Effector memory CD4-positive, alpha-beta T cell (primary cell): ENCODE measurements around the gene PNRC2.
"Not testable (repeated sequence)": the region's sequence is repeated elsewhere in the genome, so short reads cannot be mapped to it uniquely, and the experiment has no call there.

ENCODE experiments used
- DNase-seq, 3 donors: peaks; one replicate each; pipeline ENCODE4 v3.0.0-alpha.2; 2020
- H3K27ac ChIP-seq: 2 replicates; pipeline ENCODE4 v1.7.0; 2013; ENCODE audit warnings: mild to moderate bottlenecking, low read length, moderate library complexity; ENCODE audit not compliant: insufficient read depth, poor library complexity, severe bottlenecking
- H3K27me3 ChIP-seq: replicated peaks from 2 replicates; pipeline ENCODE4 v1.7.0; 2013; ENCODE audit warnings: mild to moderate bottlenecking, low read length; ENCODE audit not compliant: insufficient read depth, control insufficient read depth, poor library complexity, severe bottlenecking
- H3K36me3 ChIP-seq: 2 replicates; pipeline ENCODE4 v1.7.0; 2013; ENCODE audit warnings: mild to moderate bottlenecking, low read length, moderate library complexity; ENCODE audit not compliant: control insufficient read depth, insufficient read depth
- H3K4me1 ChIP-seq: 2 replicates; pipeline ENCODE4 v1.7.0; 2013; ENCODE audit warnings: low read length, mild to moderate bottlenecking; ENCODE audit not compliant: control insufficient read depth, insufficient read depth, poor library complexity, severe bottlenecking
- H3K4me3 ChIP-seq: 2 replicates; pipeline ENCODE4 v1.7.0; 2013; ENCODE audit warnings: low read length, low read depth, mild to moderate bottlenecking; ENCODE audit not compliant: insufficient read depth, poor library complexity, severe bottlenecking
- H3K9me3 ChIP-seq: 2 replicates; pipeline ENCODE4 v1.7.0; 2013; ENCODE audit warnings: mild to moderate bottlenecking, low read length, moderate library complexity; ENCODE audit not compliant: control insufficient read depth

The PNRC2 gene

DNA sequence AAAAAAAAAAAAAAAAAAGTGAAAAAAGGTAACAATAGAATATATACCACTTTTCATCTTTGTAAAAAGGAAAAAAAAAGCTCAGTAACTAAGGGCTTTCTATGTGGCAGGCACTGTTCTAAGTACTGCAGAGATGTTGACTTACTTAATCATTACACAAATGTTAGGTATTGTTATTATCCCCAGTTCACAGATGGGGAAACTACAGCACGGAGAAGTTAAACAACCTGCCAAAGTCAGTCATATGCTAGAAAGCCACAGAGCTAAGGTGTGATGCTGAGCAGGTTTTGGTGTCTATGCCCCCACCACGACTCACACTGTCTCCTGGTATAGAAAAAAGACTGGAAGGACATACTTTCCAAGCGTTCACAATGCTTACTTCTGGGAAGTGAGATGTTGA, 6.6 kb upstream of the PNRC2 start:
- Histone ChIP-seq H3K36me3 (no peaks in the 10 kb centered on the region), H3K9me3 (no peaks in the 10 kb centered on the region), H3K27me3 (no peaks in the 10 kb centered on the region), H3K4me3 (no peak overlapping the region), H3K27ac (no peak overlapping the region), H3K4me1 (no peaks in the 10 kb centered on the region)
- DNase-seq, result no peak

DNA sequence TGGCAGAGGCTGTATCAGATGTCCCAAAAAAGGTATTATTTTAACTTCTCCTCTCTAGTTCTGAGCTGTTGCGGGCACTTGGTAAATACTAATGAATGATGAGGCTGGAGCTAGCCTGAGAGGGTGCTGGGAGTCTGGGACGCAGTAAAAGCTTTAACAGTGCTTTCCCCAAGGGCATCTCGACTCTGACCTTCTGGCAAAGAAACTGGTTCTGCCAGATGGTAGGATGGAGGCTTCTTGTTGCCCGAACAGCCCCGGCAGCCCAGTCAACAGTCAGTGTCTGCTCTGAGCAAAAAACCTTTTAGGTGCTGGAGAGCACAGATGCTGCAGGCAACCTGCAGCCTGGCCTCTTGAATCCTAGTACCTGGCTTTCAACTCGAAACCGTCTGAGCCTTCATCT, 2.5 kb upstream of the PNRC2 start:
- H3K4me1 ChIP-seq, result no peaks in the 10 kb centered on the region
- no peaks in the 10 kb centered on the region for H3K9me3 ChIP-seq
- no peaks in the 10 kb centered on the region for H3K27me3 ChIP-seq
- H3K36me3 ChIP-seq, result no peaks in the 10 kb centered on the region
- no peak overlapping the region for H3K27ac ChIP-seq
- no peak for DNase-seq
- H3K4me3 ChIP-seq, result no peak overlapping the region

DNA sequence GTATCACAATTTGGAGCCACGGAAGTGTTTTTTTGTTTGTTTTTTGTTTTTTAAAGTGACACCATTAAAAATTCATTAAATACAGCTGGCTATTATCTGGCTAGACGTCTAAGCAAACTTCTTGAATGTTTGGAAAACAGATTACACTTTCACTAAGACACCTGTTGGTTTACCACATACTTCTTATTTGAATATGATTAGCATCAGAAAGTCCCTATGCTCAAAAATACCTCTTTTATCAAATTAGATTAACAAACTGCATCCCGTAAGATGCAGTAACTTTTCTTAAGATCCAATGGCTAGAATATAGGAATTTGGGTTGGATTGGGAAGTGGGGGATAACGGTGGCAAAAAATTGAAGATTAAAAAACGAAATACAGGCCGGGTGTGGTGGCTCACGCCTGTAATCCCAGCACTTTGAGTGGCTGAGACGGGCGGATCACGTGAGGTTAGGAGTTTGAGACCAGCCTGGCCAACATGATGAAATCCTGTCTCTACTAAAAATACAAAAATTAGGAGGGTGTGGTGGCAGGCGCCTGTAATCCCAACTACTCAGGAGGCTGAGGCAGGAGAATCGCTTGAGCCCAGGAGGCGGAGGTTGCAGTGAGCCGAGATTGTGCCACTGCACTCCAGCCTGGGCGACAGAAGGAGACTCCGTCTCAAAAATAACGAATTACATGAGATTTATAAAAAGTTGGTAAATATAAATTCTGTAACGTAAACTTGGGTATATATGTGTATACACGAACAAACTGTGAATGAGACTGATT, 1.4 kb upstream of the PNRC2 start:
- peak overlapping the region; percentile 95 for H3K27ac ChIP-seq
- H3K36me3 ChIP-seq, H3K27me3 ChIP-seq, H3K4me1 ChIP-seq, DNase-seq, H3K4me3 ChIP-seq, H3K9me3 ChIP-seq: not testable (repeated sequence)

DNA sequence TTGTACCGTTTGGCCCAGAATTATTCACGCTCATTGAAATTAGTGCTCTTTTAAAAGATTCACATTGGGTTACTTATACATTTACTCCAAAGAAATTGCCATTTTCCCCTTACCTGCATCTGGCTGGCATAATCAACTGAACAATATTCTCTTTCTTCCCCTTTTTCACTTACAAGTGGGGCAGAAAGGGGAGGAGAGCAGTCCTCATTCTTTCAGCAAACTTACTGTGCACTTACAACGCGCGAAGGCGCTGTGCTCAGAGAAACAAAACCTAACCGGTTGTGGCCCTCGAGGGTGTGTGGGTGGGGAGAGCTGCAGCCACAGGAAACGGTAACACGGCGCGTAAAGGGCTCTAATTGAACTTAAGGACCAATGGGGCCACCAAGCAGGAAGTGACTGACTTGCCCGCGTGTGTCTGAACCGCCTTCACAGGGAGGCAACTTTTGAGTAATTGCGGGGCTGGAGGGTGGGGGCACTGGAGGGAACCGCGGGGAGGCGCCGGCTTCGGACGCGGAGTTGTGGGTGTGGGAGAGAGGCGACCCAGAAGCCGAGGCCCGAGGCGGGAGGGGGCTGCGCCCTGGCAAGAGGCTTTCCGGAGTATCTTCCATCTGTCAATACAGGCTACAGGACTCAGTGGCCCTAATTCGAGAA, 693 bp upstream of the PNRC2 start:
- DNase-seq, result peak; percentile 85 to 88 (median 86)
- Histone ChIP-seq H3K4me3 (peak overlapping the region; percentile 88), H3K36me3 (peaks cover 3% of the 10 kb centered on the region), H3K4me1 (no peaks in the 10 kb centered on the region), H3K27me3 (no peaks in the 10 kb centered on the region), H3K9me3 (no peaks in the 10 kb centered on the region), H3K27ac (peak overlapping the region; percentile 95)

DNA sequence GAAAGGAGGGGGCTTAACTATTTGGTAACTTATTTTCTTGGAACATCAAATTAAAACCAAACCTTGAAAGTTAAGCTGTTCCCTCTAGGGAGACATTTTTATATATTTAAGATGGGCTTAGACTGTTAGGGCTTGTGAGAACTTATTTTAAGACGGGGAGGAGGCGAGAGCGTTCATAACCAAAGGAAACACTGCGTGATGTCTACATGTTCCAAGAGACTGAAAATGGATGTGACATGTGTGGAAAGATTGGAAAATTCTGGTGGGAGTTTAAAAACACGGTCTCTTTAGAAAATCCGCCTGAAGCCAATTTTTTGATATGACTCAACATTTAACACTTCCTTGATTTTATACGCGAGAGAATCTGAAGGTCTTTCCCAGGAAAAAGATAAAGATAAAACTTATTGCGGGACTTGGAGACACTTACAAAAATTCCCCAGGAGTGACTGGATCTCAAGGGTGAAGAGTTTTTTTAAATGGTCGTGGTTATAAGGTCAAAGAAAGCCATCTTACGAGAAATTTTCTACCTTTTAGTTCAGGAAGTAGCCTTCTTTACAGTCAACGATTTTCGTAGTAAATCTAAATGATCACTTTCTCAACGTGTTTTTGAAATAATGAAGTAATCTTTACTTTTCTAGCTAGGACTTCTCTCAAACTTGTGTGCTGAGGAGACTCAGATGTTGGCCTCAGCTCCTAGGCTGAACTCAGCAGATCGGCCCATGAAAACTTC, 828 bp downstream of the PNRC2 start:
- peak overlapping the region; percentile 95 for H3K27ac ChIP-seq
- H3K36me3 ChIP-seq, result peaks cover 3% of the 10 kb centered on the region
- H3K4me1 ChIP-seq, result no peaks in the 10 kb centered on the region
- no peak for DNase-seq
- H3K27me3 ChIP-seq, result no peaks in the 10 kb centered on the region
- H3K9me3 ChIP-seq, result no peaks in the 10 kb centered on the region
- H3K4me3 ChIP-seq, result peak overlapping the region; percentile 88

DNA sequence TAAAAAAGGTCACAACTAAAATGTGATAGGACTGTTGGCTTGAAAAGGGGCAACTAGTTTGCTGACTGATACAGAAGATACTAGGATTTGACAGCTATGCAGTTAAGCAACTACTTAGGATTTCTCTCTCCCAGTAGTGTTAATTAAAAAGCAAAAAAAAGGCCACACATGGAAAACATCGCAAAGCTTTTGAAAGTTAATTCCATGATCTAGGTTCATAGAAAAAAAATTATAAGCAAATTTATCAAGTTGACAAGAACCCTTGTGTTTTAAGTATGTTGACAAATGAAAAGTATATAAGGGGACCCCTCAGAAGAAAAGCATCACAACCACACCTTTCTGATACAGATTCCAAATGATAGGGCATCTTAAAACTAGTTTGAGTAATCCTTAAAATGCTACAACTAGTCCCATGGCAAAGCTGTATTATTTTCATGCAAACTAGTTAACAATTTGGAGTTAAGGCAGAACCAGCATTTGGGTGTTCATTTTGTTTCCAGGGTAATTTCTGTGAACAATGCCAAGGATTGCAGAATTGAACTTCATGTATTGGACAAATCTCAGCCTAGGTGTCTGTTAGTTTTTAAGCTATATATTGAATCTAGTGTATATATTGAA, 4.1 kb downstream of the PNRC2 start:
- no peaks in the 10 kb centered on the region for H3K27me3 ChIP-seq
- H3K27ac ChIP-seq, result no peak overlapping the region
- no peak overlapping the region for H3K4me3 ChIP-seq
- H3K4me1 ChIP-seq, result no peaks in the 10 kb centered on the region
- no peaks in the 10 kb centered on the region for H3K9me3 ChIP-seq
- DNase-seq, result no peak
- peaks cover 12% of the 10 kb centered on the region for H3K36me3 ChIP-seq

DNA sequence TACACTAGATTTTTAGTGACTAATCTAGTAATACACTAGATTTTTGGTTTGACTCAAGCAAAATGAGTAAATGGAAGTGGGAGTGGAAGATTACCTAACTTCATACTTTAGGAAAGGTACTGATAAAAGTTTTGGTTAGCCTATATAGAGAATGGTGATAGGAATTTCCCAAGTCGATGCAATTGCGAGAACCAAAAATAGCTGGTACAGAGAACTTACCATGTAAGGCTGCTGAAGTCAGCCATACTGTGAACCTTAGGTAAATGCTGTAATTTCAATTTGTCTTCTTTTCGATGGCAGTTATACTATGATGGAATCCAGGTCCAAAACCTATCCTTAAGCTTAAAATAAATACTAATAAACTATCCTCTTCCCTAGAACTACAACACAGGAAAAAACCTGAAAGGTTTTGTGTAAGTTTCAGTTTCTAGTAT, 4.6 kb downstream of the PNRC2 start:
- no peak overlapping the region for H3K27ac ChIP-seq
- no peaks in the 10 kb centered on the region for H3K4me1 ChIP-seq
- peaks cover 12% of the 10 kb centered on the region for H3K36me3 ChIP-seq

DNA sequence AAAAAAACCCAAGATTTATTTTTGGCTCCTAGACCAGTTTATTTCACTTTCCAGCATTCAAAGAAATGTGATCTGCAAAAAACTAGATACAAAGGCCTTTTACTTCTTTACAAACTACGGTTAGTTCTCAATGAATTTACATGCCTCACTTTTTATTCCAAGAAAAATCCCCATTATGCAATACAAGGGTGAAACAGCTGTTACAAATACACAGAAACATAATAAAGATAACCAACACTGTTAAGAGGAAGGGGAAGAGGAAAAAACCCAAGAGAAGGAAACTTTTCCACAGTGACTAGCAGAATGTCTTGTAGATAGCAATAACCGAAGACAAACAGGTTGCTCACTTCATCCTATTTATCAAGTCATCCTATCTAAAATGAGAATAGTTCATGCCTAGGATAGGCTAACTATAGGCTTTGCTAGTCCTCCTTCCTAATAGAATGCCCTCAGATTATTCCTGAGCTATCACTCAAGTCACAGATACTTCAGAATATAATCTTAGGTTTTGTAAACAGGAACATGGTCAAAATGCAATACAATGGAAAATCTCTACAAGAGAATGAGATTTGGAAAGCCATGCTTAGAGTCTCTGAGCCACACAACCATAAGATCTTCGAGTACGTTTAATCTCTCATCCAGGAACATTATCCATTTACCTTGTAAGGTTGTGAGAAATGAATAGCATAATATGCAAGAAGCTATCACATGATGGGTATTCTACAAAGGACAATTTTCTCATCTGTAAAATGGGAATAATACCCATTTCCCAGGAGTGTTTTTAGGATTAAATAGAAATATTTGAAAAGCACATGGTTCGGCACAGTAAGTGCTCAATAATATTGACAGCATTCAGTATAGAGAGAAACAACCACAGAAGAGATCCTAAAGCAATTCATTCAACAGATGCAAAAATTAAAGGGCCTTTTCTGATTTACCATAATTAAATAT, 5.4 kb downstream of the PNRC2 start:
- Histone ChIP-seq H3K36me3 (peaks cover 12% of the 10 kb centered on the region), H3K4me1 (no peaks in the 10 kb centered on the region), H3K4me3 (no peak overlapping the region), H3K27ac (no peak overlapping the region), H3K9me3 (no peaks in the 10 kb centered on the region), H3K27me3 (no peaks in the 10 kb centered on the region)
- DNase-seq, result no peak

More for the DNA sequence above, 4.6 kb downstream of the PNRC2 start:
- Histone ChIP-seq H3K27me3 (no peaks in the 10 kb centered on the region), H3K9me3 (no peaks in the 10 kb centered on the region), H3K4me3 (no peak overlapping the region)
- DNase-seq, result no peak

DNA sequence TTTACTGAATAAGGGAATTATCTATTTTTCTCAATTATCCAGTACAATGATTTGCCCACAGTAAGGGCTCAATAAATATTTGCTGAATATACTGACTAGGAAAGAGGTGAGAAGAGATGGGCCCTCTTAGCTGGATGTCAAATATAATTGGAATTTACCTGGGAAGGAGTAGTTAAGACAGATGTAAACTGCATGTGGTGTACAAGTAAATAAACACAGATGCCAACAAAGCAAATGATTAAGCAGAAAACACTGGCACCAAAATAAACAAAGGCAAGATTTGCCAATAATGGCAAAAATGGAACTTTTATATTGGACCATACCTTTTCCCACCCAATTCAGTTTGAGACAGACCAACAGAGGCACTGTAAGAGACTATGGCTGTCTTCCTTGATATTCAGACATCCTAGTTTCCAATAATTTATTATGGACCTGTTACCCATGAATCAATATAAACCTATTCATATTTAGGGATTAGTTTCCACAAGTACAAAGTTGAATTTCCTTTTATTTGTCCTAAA, 7.4 kb downstream of the PNRC2 start:
- H3K27me3 ChIP-seq, result no peaks in the 10 kb centered on the region
- DNase-seq, result no peak
- H3K9me3 ChIP-seq, result no peaks in the 10 kb centered on the region
- peaks cover 24% of the 10 kb centered on the region for H3K36me3 ChIP-seq
- H3K27ac ChIP-seq, result no peak overlapping the region
- no peak overlapping the region for H3K4me3 ChIP-seq
- no peaks in the 10 kb centered on the region for H3K4me1 ChIP-seq
